LoVo (cell line): ENCODE measurements around the gene PRR22.

Source experiments
- DNase-seq: peaks from one replicate; pipeline ENCODE4 v3.0.0-alpha.2; 2016; ENCODE audit warnings: low spot score

PRR22 gene

DNA sequence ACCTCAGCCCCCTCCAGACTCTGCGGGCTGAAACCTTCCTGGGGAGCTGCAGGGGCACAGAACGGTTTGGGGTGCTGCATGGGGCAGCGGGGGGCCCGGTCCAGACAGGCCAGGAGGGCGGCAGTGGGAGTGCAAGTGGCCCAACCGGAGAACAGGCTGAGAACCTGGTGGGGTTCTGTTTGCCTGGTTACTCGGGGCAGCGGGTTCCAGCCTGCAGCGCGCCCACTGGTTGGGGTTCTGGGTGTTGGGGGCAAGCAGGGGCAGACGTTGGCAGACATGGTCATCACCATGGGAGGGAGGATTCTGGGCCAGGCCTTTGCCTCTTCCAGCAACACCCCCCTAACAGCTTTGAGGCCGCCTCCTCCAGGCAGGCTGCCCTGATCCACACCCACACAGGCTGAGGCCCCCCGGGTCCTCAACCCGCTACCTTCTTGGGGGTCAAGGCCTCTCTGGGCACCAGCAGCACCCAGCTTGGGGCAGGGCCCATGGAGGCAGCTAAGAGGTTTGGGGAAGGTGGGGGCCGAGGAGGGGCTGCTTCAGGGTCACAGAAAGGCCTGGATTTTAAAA, at the start of gene PRR22:
Gene PRR22, minus strand, starts transcription at position 166 of the 567 bp plus-strand sequence. Its CDS starts 86 bp downstream, at position 80.
- no peak for DNase-seq

GRCh38 chr19:5832527-5833216, 48.1 kb upstream of the PRR22 start:
- no peak for DNase-seq

- no peak for DNase-seq
Measured at GRCh38 chr19:5832061-5832460, 47.5 kb upstream of the PRR22 start.

GRCh38 chr19:5831159-5831558, 46.6 kb upstream of the PRR22 start:
- no peak for DNase-seq

DNA sequence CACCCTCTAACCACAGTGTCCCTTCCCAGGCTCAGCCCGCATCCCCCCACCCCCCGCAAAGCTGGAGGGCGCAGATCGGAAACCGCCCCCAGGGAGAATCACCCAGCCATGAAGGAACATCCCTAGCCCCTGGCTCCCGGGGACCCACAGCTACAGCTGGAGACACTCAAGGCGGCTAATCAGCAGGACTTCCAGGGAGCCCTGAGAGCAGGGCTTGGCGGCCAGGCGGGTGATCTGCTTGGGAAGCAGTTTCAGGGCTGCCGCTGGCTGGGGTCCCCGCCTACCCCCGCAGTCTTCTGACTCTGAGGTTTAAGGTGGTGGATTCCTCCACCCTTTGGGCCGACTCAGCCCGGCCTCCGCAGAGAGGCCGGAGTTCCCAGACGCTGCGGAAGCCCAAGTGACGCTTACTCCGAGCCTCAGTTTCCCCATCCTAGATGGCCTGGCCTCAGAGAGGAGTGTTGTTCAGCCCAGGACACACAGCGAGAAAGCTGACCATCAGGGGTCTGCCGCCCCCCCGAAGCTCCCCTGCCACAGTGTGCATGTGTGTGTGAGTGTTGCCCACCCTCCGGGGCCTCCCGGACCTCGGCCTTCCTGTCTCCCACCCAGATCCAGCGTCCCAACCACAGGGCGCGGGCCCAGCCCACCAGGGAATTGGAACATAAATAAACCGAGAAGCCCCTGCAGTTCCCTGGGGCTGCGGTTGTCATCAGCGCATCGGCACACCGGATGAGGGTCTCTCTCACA, 45.2 kb upstream of the PRR22 start:
- no peak for DNase-seq

DNA sequence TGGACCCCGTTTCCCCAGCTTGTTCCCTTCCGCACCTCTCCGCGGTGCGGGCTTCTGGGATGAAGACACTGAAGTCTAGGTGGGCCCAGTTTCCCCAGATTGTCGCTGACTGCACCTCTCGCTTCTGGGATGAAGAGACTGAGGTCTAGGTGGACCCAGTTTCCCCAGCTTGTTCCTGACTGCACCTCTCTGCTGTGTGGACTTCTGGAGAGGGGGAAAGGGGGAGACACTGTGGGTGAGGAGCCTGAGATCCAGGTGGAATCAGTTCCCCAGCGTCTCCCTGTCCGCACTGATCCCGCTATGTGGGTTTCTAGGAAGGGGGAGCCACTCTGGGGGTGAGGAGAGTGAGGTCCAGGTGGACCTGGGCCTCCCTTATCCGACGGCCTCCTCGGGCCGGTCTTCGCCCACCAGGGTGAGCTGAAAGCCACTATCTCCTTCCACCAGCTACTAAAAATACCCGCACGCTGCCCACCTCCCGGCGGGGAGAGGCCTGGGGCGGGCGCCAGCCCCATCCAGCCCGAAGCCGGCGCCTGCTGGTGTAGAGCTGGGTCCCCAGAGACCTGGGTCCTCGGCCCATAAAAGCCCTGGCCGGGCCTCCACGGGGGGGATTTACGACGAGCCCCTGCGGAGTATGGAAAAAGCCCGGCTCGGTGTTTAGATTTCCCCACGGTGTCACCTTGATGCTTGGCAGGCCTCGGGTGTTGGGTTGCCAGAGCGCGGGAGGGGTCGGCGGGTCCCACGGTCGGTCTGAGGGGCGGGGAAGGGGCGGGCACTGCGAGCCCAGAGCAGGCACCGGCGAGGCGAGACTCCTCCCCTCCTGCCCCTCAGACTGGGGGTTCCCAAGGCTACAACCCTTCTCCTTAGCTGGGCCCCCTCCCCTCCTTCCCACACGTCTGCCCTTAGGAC, 44.4 kb upstream of the PRR22 start:
- DNase-seq: no peak

GRCh38 chr19:5827891-5828660, 43.5 kb upstream of the PRR22 start:
- no peak for DNase-seq

GRCh38 chr19:5827342-5827890, 42.9 kb upstream of the PRR22 start:
- no peak for DNase-seq

DNA sequence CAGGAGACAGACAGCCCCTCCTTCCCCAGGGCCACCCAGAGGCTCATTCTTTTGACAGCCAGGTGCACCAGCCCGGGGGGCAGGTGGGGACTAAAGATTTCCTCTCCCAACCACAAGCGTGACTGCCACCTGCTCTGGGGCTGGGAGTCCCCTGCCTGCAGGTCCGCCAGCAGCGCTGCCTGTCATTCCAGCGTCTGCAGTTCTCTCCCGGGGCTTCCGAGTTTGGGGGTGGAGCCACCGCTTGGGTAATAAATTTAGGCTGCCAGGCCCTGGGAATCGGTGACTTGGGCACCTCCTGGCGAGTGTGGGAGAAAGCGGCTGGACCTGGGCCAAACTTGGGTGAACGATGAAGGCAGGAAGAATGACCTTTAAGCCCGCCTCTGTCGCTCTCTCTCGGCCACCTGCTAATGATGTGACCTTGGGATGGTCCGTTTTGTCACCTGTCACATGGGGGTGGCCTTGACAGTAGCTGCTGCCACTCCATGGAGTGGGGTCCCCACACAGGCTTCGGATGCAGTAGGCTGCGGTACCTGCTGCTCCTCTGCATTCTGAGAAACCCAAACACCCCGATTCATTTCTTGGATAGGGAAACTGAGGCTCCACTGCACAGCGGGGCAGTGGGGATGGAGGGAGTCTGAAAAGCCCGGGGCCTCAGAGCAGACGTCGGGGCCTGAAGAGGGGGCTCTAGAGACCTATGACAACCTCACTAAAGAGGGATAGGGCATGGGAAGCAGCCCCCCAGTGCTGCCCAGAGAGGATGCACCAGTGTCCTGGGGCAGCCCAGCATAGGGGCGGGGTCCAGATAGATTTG, 42.2 kb upstream of the PRR22 start:
- peak; percentile 18 for DNase-seq

- no peak for DNase-seq
Measured at GRCh38 chr19:5825178-5825577, 40.6 kb upstream of the PRR22 start.

GRCh38 chr19:5824751-5825150, 40.2 kb upstream of the PRR22 start:
- no peak for DNase-seq

DNA sequence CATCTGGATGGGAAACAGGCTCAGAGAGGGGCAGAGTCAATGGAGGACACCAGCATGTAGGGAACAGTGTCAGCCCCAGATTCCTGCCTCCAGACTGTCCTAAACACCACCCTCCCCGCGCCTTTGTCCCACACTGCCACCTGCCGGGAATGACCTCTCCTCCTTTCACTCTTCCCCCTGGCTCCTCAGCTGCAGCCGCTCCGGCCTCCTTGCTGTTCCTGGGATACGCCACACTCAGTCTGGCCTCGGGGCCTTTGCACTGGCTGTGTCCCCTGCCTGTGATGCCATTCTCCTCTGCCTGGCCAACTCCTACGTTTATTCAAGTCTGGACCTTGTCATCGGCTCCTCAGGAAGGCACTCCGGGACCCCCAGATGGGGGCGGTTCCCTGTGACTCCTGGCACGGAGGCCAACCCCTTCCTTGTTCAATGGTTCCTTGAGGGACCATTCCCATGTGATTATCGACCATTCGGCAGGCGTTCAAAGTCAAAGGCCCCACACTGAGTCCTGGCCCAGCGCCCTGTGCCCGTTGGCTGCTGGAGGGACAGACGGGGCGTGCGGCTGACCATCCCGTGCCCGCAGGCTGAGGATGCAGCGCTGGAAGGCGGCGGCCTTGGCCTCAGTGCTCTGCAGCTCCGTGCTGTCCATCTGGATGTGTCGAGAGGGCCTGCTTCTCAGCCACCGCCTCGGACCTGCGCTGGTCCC, 39.2 kb upstream of the PRR22 start:
- peak; percentile 37 for DNase-seq

- DNase-seq: no peak
Measured at GRCh38 chr19:5822181-5822844, 37.8 kb upstream of the PRR22 start.

GRCh38 chr19:5821521-5822180, 37.1 kb upstream of the PRR22 start:
- no peak for DNase-seq

GRCh38 chr19:5820785-5821184, 36.2 kb upstream of the PRR22 start:
- DNase-seq: no peak

DNA sequence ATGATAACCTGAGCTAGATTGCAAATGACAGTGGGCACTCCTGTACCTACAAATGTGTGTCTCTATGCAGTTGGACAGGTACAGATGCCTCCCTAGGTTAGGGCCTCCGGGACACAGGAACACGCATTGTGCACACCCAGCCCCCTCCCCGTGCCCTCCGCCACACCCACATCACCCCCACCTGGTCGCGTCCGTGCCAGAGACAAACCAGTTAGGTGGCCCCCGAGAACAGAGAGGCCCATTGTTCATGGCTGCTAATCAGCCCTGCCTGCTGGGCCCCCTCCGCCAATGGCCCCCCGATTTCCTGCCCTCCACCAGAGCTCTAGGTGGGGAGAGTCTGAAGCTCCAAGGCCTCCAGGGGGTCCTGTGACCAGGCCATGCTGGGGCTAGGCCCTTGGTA, 34.0 kb upstream of the PRR22 start:
- DNase-seq: no peak

- no peak for DNase-seq
Measured at GRCh38 chr19:5817218-5817617, 32.7 kb upstream of the PRR22 start.

GRCh38 chr19:5814852-5815246, 30.3 kb upstream of the PRR22 start:
- DNase-seq: no peak
